Epithelial cell of proximal tubule (primary cell): ENCODE data around the gene SYNPO2. TPM values are rescaled to one million over a fixed set of nuclear protein-coding genes. Genes with fewer than 3 reads are reported as not detected.

ENCODE experiments used
- DNase-seq: peaks from one replicate; pipeline ENCODE4 v3.0.0-alpha.2; 2011; ENCODE audit warnings: low read depth
- H3K4me3 ChIP-seq: 2 replicates; pipeline ENCODE4 v1.5.1; 2011; ENCODE audit warnings: low read depth, mild to moderate bottlenecking, low read length
- total RNA-seq: library from RNA; depleted of rRNA; stranded (reverse); fragments of >200 nt; gene quantifications from 2 replicates; pipeline ENCODE4 v1.2.3, GENCODE V29; 2015
- TF ChIP-seq, protein P1 (sequence below): conservative IDR thresholded peaks from 2 replicates; pipeline ENCODE4 v1.5.1; 2012; ENCODE audit warnings: low read depth, mild to moderate bottlenecking, low read length

Gene SYNPO2
- total RNA-seq, 1 donor from 2014 or later = 0.40 TPM

DNA sequence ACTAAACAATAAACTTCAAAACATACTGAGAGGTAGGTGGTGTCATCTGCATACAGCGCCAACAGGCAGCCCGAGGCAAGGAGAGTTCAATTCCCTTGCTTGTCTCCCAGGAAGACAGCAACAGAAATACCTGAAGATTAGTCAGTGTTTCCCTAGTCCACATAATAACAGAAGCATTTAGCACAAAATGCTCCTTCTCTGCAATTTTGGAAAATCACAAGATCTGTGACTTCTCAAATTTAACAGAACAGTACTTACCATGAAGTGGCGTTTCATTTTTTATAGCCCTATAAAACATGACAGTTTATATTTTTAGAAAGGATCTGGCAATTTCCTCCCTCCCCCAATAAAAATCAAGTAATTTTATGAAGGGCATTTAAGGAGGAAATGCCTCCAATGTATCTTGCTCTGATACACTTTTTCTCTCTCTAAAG lies 179.9 kb downstream of the SYNPO2 start:
- H3K4me3 ChIP-seq = no peak overlapping the region
- TF ChIP-seq, protein P1, sequence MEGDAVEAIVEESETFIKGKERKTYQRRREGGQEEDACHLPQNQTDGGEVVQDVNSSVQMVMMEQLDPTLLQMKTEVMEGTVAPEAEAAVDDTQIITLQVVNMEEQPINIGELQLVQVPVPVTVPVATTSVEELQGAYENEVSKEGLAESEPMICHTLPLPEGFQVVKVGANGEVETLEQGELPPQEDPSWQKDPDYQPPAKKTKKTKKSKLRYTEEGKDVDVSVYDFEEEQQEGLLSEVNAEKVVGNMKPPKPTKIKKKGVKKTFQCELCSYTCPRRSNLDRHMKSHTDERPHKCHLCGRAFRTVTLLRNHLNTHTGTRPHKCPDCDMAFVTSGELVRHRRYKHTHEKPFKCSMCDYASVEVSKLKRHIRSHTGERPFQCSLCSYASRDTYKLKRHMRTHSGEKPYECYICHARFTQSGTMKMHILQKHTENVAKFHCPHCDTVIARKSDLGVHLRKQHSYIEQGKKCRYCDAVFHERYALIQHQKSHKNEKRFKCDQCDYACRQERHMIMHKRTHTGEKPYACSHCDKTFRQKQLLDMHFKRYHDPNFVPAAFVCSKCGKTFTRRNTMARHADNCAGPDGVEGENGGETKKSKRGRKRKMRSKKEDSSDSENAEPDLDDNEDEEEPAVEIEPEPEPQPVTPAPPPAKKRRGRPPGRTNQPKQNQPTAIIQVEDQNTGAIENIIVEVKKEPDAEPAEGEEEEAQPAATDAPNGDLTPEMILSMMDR = no peak
- no peak for DNase-seq

DNA sequence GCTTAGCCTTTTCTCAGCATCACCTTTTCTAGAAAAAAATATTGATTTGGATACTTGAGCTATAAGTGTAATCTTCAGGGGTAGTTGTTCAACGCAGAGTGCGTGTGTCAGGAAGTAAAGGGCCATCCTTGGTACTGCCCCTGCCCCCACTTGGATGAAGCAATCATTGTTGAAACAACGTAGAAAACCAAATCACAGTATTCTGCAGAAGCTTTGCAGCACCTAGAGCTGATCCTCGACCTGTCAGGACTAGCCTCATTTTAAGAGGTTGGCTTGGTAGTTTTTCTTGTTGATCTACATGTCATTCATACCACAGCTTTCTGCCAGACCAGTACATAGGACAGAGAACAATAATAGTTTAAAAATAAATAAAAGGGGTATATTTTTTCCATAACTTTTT lies 181.6 kb downstream of the SYNPO2 start:
- H3K4me3 ChIP-seq = no peak overlapping the region
- TF ChIP-seq, protein P1 = no peak
- no peak for DNase-seq

DNA sequence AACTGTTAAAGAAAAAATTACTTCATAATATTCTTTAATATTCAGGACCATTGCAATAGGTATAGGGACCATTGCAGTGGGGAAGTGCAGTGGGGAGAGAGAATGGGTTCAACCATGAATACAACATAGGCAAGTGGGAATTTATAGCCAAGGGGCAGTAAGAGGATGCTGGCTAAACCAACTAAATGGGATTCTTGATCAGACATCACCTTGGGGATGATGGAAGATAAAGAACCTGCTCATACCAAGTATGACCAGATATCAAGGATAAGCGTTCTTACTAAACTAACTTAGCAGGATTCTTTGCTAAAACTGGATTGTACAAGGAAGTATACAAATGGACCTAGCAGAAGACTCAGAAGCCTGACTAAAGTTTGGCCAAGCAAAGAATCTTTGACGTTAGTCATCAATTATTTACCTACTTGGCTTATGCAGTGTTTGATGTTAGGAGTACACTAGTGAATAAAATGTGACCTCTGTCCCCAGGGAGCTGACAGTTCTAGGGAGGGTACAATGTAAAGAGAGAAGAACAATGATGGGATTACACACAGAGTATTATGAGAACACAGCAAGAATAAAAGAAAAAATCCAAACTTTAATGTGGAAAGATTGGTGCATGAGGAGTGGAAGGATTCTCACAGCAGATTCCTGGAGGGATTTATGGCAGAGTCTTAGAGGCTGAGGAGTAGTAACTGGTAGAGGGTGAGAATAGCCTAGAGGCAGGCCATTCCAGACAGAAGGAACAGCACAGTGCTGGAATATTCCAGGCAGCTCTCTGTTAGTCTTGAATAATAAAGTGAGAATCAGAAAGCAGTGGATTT lies 192.3 kb downstream of the SYNPO2 start:
- no peak overlapping the region for H3K4me3 ChIP-seq
- no peak for DNase-seq
- TF ChIP-seq, protein P1 = no peak

DNA sequence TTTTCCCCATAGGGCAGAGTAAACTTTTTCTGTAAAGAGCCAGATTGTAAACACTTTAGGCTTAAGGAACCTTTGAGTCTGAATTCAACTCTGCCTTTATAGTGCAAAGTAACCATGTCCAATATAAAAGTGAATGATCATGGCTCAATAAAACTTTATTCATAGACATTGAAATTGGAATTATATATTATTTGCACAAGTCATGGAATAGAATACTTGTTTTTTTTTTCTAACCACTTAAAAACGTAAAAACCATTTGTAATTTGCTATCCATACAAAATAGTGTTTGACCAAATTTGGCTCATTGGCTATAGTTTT lies 192.8 kb downstream of the SYNPO2 start:
- TF ChIP-seq, protein P1 = no peak
- no peak overlapping the region for H3K4me3 ChIP-seq
- DNase-seq = no peak

DNA sequence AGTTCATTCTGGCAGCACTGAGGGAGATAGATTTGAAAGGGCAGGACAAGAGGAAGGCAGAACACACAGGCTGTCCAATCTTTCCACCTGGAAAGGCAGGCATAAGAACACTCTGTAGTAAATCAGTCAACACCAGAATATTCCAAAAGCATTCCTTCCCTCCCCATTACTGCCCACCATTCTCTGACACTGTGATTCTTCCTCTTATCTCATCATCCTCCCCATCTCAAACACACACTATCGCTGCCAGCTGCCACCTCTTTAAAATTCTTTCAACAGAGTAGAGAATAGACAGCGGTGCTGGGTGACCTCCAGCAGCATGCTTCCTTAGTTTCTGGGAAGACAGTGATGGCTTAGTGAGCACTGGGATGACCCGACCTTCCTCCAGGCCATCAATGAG lies 193.3 kb downstream of the SYNPO2 start:
- TF ChIP-seq, protein P1 = no peak
- DNase-seq = no peak
- no peak overlapping the region for H3K4me3 ChIP-seq

DNA sequence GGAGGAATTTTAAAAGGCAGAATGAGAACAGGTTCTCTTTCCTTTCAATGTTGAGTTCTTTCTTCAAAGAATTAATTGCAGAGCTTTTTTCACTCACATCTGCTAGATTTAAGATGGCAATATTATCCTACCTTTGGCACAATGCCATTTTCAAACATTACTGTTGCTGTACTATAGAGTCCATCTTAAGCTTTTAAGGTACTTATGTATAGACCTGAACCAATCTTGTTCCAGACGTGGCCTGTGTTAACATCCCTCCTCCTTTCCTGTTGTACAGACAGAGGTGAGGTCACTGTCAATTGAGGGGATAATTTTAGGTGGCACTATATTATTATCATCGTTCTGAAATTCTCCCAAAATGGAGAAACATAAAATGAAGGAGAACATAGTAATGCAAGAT lies 194.0 kb downstream of the SYNPO2 start:
- no peak for DNase-seq
- TF ChIP-seq, protein P1 = no peak
- H3K4me3 ChIP-seq = no peak overlapping the region

DNA sequence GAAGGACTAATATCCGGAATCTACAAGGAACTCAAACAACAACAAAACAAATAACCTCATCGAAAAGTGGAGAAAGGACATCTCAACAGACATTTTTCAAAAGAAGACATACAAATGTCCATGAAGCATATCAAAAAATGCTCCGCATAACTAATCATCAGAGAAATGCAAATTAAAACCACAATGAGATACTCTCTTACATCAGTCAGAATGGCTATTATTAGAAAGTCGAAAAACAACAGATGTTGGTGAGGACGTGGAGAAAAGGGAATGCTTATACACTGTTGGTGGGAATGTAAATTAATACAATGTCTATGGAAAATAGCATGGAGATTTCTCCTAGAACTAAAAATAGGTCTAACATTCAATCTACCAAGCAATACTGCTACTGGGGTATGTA lies 195.9 kb downstream of the SYNPO2 start:
- no peak overlapping the region for H3K4me3 ChIP-seq
- TF ChIP-seq, protein P1 = no peak
- no peak for DNase-seq
